Activated CD8-positive, alpha-beta memory T cell treated with anti-CD3 and anti-CD28 coated beads, Interleukin-2, amount 50 U/mL, for 1 hour (primary cell): ENCODE measurements around the gene VEGFB.

Experiments
- DNase-seq: peaks from one replicate; pipeline ENCODE4 v3.0.0-alpha.2; 2020; ENCODE audit errors: extremely low read depth

VEGFB gene

DNA sequence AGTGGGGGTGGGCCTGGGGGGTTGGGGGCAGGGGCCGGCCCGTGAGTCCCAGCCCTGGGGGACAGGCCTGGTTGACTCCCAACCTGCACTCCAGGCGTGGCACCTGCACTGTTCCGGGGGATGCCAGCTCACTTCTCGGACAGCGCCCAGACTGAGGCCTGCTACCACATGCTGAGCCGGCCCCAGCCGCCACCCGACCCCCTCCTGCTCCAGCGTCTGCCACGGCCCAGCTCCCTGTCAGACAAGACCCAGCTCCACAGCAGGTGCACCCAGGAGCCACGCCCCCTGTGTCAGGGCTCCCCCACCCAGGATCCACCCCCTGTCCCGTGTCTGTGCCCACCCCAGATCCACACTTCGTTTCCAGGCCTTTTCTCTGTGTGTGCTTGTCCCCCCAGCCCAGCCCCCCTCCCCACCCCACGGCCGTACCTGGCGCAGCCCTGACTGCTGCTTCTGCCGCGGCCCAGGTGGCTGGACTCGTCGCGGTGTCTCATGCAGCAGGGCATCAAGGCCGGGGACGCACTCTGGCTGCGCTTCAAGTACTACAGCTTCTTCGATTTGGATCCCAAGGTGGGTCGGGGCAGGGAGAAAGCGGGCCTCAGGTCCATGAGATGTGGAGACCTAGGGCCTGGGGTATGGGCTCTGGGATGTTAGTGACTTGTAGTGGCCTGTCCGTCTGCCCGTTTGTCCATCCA lies 23.1 kb upstream of the VEGFB start:
- DNase-seq, result no peak

GRCh38 chr11:64216879-64217278 lies 17.5 kb upstream of the VEGFB start:
- no peak for DNase-seq

- DNase-seq, result no peak
Measured at GRCh38 chr11:64218628-64219353, 15.6 kb upstream of the VEGFB start.

- DNase-seq, result no peak
Measured at GRCh38 chr11:64219354-64219684, 15.1 kb upstream of the VEGFB start.

DNA sequence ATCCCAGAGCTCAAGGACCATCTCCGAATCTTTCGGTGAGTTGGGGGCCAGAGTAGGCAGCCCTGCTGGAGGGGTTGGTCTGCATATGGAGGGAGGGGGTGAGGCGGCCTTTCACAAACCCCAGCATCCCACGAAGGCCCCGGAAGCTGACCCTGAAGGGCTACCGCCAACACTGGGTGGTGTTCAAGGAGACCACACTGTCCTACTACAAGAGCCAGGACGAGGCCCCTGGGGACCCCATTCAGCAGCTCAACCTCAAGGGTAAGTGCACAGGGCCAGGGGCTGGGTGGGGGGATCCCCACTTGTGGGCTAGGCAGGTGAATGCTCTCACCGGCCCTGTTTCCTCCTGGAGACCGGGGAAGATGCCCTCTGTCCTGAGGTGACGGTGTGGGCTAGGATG lies 14.6 kb upstream of the VEGFB start:
- DNase-seq, result no peak

GRCh38 chr11:64220271-64220670 lies 14.1 kb upstream of the VEGFB start:
- DNase-seq, result no peak

DNA sequence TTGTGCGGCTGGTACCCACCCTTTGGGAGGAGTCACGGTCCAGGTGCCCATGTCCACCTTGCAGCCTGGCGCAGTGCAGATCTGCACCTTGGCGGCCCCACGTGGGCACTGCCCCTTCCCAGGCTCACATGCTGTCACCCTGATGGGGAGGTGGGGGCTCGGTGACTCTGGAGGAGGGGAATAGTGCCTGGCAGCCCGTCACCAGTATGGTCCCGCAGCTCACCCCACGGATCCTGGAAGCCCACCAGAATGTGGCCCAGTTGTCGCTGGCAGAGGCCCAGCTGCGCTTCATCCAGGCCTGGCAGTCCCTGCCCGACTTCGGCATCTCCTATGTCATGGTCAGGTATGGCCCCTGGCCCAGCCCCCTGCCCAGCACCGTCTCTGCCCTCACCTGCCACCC lies 13.6 kb upstream of the VEGFB start:
- DNase-seq, result no peak

GRCh38 chr11:64222651-64223000 lies 11.8 kb upstream of the VEGFB start:
- no peak for DNase-seq

- no peak for DNase-seq
Measured at GRCh38 chr11:64223001-64223651, 11.3 kb upstream of the VEGFB start.

- DNase-seq, result no peak
Measured at GRCh38 chr11:64224151-64224890, 10.1 kb upstream of the VEGFB start.

- DNase-seq, result no peak
Measured at GRCh38 chr11:64224891-64225607, 9.3 kb upstream of the VEGFB start.

DNA sequence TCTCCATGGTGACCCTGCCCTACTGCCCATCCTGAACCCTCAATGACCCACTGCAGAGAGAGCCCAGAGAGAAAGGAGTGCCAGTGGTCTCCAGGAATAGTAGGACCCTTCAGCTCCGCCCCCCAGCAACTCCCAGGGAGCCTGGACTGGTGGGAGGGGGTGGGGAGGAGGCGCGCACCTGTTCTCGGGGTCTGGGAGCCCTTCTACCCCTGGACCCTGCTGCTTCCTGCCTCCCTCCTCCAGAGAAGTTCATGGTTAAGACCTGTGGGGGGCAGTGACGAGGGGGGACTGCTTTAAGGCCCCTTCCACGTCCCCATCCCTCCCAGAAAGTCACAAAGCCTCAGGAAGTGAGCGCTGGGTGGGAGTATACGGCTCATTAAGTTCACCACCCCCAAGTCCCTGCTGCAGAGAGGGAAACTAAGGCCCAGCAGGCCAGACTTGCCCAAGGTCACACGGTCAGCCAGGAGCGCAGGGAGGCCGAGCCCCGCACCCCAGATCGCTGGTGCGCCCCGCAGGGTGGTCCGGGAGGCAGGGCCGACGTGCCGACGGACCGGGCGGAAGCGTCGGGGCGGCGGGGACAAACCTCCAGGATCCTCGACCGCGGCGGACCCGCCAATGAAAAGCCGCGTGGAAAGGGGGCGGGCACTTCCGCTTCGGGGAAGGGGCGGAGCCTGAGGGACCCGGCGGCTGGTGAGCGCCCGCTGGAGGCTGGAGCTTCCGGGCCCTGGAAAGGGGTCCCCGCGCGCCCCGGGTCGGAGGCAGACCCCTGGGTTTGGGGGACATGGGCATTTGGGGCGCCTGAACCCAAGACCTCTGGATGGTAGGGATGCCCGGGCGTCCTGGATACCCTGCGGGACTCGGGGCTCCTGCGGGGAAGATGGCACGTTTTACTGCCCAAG lies 8.5 kb upstream of the VEGFB start, which contains the start of the genes NUDT22 and TRPT1:
Gene NUDT22 (plus strand): TSS at position 667 of the 899 bp plus-strand sequence. CDS start 379 bp downstream, outside the sequence.
Gene TRPT1 (minus strand): TSS at position 579 of the 899 bp plus-strand sequence. CDS start 326 bp downstream, at position 253.
- peak; percentile 65 for DNase-seq

GRCh38 chr11:64226507-64227051 lies 7.8 kb upstream of the VEGFB start:
- no peak for DNase-seq

DNA sequence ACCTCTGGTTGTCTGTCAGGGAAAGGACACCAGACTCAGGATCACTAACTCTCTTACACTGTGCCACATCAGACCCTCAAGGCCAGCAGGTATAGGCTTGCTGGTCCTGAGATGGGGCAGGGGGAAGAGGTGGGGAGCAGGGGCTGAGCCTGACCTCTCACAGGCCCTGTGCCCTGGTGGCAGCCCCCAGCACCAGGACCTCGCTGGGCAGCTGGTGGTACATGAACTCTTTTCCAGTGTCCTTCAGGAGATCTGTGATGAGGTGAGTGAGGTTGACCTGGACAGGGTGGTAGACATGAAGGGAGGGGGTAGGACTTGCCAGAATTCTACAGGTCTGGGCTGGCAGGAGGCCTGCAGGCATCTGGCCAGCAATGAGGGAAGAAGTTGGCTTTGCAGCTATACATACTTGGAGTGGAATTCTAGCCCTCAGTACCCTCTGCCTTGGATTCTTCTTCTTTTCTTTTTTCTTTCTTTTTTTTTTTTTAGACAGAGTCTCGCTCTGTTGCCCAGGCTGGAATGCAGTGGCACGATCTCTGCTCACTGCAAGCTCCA lies 6.9 kb upstream of the VEGFB start:
- no peak for DNase-seq

DNA sequence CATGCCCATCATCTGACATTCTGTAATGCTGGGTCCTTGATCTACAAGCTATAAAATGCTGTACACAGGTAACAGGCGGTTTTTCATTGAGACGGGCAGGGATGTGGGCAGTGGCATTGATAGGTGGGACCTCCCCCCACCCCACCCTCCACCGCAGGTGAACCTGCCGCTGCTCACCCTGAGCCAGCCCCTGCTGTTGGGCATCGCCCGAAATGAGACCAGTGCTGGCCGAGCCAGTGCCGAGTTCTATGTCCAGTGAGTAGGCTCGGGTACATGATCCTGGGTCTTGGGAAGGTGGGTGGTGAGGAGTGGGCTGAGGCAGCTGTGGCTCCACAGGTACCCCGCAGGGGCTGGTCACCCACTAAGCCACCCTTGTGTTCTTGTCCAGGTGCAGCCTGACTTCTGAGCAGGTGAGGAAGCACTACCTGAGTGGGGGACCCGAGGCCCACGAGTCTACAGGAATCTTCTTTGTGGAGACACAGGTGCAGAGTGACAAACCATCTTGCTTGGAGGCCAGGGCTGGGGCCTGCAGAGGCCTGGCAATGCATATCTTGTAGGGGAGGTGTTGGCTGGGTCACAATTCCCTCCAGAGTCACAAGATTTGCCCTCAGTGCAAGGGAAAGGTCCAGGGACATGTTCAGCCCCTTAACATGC lies 5.2 kb upstream of the VEGFB start:
- no peak for DNase-seq

GRCh38 chr11:64229744-64230170 lies 4.6 kb upstream of the VEGFB start:
- DNase-seq, result no peak

DNA sequence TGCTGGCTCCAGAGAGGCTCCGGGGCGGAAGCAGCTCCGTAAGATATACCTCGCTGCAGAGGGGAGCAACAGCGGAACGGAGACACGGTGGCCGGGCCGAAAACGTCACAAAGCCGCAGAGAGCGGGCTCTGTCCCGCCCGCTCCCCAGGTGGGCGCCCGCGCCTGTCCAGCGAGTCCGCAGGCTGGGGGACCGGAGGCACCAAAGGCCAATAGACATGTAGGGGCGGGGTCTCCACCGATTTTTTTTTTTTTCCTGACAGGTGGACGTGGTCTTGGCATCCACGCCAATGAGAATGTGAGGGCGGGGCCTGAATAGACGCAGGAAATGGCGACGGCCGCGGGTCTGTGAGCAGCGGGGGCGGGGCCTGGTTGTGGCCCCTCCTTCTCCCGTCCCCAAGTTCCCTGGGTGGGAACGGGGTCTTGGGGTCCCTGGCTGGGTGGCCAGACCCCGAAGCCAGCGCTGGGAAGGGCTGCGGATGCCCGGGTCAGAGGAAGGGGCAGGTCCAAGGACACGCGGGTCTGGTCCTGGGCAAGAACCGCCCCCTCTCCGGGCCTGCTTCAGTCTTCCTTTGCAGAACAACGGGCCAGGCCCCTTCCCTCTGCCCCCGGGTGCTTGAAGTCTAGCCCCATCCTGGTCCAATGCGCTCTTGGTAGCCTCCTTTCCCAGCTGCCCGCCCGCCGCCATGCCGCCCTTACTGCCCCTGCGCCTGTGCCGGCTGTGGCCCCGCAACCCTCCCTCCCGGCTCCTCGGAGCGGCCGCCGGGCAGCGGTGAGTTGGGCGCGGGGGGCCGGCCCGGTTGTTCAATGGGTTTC lies 4.0 kb upstream of the VEGFB start, which contains the start of gene DNAJC4:
Gene DNAJC4 (plus strand): TSS at position 378 of the 814 bp plus-strand sequence. CDS start 307 bp downstream, at position 685.
- DNase-seq, result peak; percentile 78

DNA sequence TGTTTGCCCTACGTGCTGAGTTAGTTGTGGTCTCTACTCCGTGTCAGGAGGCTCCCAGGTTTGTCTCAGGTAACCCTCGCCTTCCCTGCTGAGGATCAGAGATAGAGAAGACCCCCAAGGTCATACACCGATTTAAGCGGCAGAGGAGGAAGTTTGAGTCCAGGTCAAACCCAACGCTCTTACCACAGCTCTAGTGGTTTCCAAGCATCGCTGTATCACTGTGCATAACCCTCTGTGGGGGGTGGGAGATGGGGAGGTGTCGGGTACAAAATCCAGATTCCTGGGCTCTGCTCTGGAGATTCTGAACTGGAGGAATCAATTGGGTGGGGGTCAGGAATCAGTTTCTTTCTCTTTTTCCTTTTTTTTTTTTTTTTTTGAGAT lies 3.4 kb upstream of the VEGFB start:
- no peak for DNase-seq
